LNCaP clone FGC (cell line): ENCODE data around the gene GRIN2B.

Source experiments
- DNase-seq: peaks from one replicate; pipeline ENCODE4 v3.0.0-alpha.2; 2011; ENCODE audit warnings: low read depth
- H3K4me3 ChIP-seq: 2 replicates; pipeline ENCODE4 v1.5.1; 2011; ENCODE audit warnings: mild to moderate bottlenecking, low read depth, low read length, control low read depth
- CTCF ChIP-seq: IDR thresholded peaks from 2 replicates; pipeline ENCODE4 v1.5.1; 2012; ENCODE audit warnings: mild to moderate bottlenecking; ENCODE audit not compliant: control insufficient read depth, insufficient read depth; ENCODE audit errors: extremely low read depth

The GRIN2B gene

GRCh38 chr12:13992106-13992505, 10.7 kb upstream of the GRIN2B start:
- H3K4me3 ChIP-seq, result no peak overlapping the region
- TF ChIP-seq CTCF, result no peak
- no peak for DNase-seq

GRCh38 chr12:13986031-13986430, 4.6 kb upstream of the GRIN2B start:
- H3K4me3 ChIP-seq, result no peak overlapping the region
- no peak for DNase-seq
- TF ChIP-seq CTCF, result no peak

GRCh38 chr12:13981990-13982389, 588 bp upstream of the GRIN2B start:
- TF ChIP-seq CTCF, result no peak
- no peak for DNase-seq
- no peak overlapping the region for H3K4me3 ChIP-seq

- DNase-seq, result no peak
- no peak for TF ChIP-seq CTCF
- no peak overlapping the region for H3K4me3 ChIP-seq
These were observed 685 bp downstream of the GRIN2B start for GRCh38 chr12:13980538-13981295.

- no peak for TF ChIP-seq CTCF
- DNase-seq, result no peak
- no peak overlapping the region for H3K4me3 ChIP-seq
These were observed 1.5 kb downstream of the GRIN2B start for GRCh38 chr12:13979772-13980378.

- no peak for TF ChIP-seq CTCF
- no peak overlapping the region for H3K4me3 ChIP-seq
- no peak for DNase-seq
These were observed 2.5 kb downstream of the GRIN2B start for GRCh38 chr12:13978876-13979275.
